ENCODE data around the gene FMO5.

The FMO5 gene, protein sequence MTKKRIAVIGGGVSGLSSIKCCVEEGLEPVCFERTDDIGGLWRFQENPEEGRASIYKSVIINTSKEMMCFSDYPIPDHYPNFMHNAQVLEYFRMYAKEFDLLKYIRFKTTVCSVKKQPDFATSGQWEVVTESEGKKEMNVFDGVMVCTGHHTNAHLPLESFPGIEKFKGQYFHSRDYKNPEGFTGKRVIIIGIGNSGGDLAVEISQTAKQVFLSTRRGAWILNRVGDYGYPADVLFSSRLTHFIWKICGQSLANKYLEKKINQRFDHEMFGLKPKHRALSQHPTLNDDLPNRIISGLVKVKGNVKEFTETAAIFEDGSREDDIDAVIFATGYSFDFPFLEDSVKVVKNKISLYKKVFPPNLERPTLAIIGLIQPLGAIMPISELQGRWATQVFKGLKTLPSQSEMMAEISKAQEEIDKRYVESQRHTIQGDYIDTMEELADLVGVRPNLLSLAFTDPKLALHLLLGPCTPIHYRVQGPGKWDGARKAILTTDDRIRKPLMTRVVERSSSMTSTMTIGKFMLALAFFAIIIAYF

DNA sequence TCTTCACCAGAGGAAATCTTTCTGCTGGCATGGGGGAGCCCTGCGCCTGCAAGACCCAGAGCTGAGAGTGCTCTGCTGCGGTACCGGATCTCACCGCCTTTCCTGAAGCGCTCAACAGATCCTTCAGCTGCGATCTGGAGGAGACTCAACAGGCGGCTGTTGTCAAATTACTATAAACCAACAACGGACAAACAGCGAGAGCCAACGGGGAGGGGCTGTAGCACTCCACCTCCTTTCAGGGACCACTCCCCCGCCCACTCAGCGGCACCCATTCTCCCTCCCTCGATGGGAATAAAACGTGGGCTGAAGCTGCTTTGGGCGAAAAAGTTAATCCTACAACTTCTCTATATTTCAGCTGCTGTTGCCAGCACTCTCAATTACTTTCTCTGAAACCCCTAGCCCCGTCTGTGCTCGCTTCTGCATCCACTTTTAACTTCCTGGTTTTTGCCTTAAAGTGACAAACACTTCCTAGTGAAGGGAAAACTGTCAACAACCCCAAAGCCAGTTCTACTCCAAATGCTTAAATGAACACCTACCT is at the start of gene FMO5:
Gene FMO5 (minus strand): TSS at position 147 of the 538 bp plus-strand sequence. CDS start 310 bp downstream, outside the sequence.
- DNase-seq = peak; percentile 84

DNA sequence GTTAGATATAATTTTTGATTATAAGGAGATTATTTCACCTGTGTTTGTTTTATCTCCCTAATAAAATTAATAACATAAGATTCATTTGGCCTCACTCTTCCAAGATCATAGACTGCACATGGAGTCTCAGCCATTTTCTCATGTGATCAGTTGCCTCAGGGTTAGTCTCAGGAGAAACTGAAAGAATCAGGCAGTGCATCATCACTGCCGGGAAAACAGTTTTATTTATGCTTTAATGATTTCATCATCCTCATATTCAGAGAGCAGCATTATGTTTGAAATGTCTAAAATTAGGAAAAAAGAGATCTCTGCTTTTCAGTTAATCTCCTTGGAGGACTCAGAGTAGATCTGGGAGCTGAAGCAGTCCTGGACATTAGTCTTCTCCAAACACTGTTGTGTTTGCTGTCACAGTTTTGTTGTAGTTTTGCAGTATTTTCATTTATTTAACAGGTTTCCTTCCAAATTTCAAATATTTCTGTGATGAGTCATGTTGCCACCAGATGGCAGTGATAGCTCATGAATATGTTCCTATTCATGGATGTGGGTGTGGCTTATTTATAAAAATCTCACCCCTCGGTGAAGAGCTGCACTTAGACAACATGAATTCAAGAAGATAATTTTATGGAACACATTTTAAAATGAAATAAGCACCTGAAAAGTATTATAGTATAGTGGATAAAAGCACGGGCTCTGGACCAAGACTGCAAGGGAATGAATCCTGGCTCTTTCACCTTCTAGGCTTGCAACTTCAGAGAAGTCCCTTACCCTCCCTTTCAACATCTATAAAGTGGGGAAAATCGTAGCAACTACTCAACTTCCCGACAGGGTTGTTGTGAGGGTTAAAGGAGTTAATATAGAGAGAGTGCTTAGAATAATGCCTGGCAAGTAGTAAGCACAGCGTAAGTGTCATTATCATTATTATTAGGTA is 48.5 kb upstream of the FMO5 start:
- DNase-seq = peak; percentile 80

DNA sequence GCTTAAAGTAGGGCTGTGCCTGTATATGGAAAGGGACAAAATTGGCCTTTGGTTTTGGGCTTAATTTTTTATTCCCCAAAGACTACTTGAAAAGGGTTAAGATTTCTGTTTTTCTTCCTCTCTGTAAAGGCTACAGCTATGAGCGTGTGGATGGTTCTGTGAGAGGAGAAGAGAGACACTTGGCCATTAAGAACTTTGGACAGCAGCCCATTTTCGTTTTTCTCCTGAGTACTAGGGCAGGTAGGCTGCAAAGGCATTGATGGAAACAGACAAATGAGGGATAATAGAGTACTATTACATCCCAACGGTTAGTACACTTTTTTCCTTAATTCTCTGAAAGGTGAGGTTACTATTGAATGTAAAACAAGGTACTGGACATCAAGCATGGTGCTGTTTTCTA is 46.9 kb upstream of the FMO5 start:
- no peak for DNase-seq

DNA sequence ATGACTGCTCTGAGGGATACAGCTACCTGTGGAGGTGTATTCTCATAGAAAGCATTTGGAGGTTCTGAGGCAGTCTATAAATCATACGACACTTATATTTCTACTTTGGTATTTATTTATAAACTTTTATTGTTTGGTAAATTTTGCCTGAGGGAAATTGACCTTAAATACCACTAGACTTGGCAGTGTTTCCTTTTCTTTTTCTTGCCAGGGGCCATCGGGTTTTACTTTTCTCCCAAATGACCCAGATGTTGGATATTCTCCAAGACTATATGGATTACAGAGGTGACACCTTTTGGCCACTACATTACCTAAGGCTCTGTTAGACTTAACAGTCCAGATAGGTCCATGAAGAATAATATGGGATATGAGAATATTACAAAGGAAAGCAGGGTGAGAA is 45.6 kb upstream of the FMO5 start:
- no peak for DNase-seq

DNA sequence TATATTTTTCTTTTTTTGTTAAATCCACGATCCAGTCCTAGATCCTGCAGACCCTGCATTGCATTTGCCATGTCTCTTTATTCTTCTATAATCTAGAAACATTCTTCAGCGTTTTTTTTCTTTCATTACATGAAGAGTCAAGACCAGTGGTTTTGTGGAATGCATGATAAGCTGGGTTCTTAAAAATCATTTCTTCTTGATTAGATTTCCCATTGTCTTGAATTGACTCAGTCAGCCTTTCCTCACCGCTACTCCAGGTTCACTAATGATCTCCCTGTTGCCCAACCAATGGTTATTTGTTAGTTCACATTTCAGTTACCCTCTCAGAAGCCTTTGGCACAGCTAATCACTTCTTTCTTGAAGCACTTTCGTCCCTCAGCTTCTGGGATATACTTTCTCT is 42.6 kb upstream of the FMO5 start:
- no peak for DNase-seq

DNA sequence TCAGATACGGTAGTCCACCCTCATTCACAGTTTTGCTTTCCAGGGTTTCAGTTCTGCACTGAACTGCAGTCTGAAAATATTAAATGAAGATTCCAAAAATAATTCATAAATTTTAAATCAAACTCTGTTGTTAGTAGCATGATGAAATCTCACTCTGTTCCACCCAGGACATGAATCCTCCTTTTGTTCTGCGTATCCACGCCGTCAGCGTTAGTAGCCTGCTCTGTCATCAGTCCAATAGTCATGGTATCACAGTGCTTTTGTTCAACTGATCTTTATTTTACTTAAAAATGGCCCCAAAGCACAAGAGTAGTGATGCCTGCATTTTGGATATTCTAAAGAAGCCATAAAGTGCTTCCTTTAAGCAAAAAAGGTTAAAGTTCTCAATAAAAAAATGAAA is 41.2 kb upstream of the FMO5 start:
- no peak for DNase-seq

DNA sequence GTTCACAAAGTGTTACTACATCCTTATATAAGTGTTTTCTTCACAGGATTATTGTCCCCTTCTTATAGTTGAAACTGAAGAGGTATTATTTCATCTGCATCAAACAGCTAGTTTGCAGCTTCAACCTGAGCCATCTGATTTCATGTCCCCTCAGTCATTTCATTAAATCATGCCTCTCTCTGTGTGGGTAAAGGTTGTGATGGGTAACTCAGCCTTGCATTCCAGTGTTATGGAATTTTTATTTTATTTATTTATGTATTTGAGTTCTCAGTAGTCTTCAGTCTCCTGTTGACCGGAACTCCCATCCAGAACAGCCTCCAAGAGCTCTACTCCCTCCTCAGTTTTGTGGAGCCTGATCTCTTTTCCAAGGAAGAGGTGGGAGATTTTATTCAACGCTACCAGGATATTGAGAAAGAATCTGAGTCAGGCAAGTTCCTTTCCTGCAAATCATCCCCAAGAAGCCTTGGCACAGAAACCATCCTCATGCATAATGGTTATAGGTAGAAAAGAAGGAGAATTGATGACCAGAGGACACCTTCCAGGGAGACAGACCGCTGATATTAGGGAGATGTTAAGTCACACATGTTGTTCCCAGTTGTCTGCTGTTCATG is 39.1 kb upstream of the FMO5 start:
- DNase-seq = no peak

DNA sequence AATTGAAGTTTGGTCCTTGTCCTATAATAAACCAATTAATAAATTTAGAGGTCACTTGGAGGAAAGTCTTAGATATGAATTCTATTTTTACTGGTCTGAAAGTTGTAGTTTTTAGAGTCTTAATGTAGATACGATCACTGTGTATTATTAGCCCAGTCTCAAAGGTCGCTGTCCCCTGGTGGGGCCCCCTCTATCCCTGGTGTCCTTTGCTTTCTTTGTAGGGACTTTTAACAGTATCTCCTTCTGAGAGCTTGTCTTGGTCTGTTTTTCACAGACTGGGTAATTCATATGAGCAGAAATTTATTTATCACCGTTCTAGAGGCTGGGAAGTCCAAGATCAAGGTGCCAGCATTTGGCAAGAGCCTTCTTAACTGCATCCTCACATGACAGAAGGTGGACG is 35.8 kb upstream of the FMO5 start:
- no peak for DNase-seq

DNA sequence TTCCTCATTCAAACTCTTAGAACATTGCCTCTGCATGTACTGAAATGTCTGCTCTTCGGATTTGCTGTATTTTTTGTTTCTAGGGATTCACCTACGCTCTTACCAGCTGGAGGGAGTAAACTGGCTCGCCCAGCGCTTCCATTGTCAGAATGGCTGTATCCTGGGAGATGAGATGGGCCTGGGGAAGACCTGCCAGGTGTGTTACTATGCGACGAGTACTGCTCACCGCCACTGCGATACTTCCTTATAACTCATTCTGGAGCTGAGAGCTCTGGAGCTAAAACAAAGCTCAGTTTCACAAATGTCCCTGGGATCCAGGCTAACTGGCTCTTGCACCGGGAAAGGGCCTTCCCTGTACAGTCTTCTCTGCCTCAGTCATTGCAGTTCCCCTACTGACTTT is 27.4 kb upstream of the FMO5 start:
- DNase-seq = no peak

DNA sequence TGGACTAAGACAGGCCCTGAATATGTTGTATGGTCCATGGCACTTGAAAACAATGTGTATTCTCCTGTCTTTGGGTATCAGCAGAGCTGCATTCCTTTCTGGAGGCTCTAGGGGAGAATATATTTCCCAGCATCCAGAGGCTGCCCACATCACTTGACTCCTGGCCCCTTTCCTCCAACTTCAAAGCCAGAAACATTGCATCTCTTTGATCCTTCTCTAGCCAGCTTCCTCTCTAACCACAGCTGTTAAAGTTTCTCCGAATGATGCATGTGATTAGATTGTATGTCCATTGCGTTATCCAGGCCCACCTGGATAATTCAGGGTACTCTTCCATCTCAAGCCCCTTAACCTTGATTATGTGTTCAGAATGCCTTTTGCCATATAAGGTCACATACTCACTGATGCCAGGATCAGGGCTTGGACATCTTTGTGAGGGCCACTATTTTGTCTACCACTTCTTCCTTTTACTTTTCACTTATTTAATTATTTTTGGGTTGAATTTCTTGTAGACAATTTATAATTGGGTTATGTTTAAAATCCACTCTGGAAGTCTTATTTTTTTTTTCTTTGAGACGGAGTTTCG is 22.6 kb upstream of the FMO5 start:
- no peak for DNase-seq

DNA sequence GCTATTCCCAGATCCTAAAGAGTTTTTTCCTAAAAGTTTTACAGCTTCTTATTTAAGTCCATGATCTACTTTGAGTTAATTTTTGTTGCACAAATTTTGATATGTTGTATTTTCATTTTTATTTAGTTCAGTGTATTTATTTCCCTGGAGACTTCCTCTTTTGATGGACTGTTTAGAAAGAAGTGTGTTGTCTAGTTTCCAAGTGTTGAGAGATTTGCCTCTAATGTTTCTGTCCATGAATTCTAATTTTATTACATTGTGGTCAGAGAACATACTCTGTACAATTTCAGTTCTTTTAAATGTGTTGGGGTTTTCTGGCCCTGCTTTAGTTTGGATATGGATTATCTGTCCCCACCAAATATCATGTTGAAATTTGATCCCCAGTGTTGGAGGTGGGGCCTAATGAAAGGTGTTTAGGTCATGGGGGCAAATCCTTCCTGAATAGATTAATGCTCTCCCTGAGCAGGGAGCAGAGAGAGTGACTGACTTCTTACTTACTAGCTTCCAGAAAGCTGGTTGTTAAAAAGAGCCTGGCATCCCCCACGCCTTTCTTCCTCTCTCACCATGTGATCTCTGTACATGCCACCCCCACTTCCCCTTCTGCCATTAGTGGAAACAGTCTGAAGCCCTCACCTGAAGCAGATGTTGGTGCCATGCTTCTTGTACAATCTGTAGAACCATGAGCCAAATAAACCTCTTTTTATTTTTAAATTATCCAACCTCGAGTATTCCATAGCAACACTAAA is 21.9 kb upstream of the FMO5 start:
- no peak for DNase-seq

DNA sequence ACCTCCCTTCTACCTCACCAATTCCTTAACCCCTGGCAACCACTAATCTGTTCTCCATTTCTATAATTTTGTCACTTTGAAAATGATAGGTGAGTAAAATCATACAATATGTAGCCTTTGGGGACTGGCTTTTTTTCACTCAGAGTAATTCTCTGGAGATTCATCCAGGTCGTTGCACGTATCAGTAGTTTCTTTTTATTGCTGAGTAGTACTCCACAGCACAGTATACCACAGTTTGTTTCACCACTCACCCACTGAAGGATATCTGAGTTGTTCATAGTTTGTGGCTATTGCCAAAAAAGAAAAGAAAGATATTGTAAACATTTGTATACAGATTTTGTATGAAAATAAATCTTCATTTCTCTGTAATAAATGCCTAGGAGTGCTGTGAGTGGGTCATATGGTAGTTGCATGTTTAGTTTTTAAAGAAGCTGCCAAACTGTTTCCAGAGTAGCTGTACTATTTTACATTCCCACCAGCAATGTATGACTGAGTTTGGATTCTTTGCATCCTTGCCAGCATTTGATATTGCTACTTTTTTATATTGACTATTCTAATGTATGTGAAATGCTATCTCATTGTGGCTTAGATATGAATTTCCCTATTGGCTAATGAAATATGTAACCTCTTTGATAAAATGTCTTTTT is 21.0 kb upstream of the FMO5 start:
- no peak for DNase-seq

DNA sequence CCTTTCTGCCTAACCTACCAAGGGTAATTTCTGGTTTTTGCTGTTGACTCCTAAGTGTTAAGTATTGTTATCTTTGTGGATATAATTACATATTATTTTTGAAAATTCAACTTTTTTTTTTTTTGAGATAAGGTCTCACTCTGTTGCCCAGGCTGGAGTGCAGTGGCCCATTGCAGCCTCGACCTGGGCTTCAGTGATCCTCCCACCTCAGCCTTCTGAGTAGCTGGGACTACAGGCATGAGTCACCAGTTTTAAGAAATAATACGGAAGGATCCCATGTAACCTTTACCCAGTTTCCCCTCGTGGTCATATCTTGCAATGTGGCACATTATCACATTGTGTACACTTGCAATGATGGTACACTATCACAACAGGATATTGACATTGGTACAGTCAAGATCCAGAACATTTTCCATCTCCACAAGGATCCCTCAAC is 20.5 kb upstream of the FMO5 start:
- no peak for DNase-seq

DNA sequence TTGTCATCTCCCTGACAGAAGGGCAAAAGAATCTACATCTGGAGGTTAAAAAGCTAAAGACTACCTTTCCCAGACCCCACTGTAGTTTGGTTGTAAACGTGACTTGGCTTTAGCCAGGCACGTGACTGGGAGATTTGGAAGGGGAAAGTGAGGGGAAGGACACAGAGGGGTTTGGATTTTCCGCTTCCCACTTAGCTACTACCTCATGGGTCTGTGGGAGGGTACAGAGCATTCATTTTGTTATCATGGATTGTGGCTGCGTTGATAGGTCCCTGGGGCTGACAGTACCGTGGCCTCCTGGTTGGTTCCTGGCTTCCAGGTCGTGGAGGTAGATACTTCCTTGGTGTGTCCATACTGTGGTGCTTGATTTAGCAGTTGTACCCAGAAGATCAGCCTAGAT is 20.0 kb upstream of the FMO5 start:
- DNase-seq = no peak

DNA sequence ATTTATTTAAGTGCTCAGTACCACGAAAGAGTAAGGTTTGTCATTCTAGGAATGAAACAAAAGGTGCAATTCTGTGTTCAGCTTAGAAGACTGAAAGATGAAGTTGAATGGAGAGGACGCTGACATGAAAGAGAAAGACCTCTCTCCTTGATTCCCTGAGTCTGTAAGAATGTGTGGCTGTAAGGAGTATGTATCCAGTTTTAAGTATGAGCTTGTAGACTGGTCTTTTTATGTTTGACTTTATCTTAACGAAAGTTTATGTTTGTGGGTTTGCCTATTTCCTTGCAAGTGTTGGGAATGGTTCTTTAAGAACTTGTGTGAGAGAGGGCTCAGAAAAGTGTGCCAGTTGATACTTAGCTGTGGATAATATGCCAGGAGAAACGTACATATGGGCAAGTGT is 18.7 kb upstream of the FMO5 start:
- DNase-seq = no peak

DNA sequence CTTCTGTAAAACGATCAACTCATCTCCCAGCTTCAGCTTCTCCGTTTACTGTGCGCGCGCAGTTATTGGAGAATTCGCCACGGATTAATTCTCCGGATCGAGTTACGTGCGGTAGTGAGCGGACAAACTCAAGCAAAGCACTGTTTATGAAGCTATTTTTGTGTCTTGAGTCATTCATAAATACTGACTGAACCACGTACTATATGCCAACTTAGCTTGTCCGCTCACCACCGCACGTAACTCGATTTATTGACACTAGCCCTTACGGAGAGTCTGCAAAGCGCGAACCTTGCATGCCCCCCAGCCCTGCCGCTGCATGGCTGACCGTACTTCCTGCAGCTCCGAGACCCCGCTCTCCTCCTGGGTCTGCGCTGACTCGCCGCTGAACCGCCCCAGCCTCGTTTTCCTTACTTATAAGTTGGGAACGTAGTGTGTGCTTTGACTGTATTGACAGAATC is 18.1 kb upstream of the FMO5 start:
- peak; percentile 76 for DNase-seq

DNA sequence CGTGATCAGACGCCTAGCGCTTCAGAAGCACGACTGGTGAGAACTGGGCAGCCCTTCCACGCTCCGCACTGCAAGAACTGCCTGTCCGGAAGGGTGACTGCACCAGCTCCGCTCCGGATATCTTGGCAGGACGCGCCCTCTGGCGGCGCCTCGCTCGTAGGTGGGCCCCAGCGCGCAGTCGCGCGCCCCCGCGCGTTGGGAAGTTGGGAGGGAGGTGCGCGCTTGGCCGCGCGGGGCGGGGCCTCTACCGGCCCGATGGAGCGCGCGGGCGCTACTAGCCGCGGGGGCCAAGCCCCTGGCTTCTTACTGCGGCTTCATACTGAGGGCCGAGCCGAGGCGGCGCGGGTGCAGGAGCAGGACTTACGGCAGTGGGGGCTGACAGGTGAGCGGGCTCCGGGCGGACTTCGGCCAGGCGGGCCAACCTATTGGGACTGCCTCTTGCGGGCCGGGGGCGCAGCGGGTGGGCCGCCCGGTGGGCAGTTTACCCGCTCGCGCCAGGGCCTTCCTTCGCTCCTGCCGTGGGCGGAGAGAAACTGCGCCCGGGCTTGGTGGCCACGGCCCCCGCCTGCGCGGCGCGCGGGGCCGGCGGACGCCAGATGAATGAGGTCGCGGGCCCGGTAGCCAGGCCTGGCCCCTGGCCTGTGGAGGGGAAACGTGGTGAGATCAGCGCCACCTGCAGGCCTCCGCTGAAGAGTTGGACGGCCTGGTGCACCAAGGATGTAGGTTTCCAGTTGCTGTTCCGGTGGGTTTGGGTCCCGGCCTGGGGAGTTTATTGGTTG is 17.5 kb upstream of the FMO5 start, which contains the start of gene CHD1L:
Gene CHD1L (plus strand): TSS at position 236 of the 779 bp plus-strand sequence. CDS start 20 bp downstream, at position 256.
- DNase-seq = peak; percentile 99

DNA sequence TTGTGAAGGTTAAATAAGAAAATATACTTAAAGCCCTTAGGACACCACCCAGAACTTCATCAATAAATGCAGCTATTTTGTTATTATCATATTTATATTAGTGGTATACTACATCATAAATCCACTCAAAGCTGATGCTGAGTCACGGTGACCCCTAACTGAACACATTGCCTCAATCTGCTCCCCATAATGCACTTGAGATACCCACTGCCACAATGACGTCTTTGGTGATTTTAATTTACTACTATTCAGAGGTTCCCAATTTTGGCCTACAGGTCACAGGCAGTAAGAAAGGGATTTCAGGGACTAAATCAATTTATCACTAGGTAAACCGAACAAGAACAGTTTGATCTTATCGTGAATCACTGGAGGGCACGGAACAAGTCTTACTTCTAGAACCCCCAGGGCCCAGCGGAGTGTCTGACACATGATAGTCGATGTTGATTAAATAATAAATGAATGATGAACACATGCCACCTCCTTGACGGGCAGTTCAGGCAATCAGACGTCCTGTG is 16.9 kb upstream of the FMO5 start:
- no peak for DNase-seq

DNA sequence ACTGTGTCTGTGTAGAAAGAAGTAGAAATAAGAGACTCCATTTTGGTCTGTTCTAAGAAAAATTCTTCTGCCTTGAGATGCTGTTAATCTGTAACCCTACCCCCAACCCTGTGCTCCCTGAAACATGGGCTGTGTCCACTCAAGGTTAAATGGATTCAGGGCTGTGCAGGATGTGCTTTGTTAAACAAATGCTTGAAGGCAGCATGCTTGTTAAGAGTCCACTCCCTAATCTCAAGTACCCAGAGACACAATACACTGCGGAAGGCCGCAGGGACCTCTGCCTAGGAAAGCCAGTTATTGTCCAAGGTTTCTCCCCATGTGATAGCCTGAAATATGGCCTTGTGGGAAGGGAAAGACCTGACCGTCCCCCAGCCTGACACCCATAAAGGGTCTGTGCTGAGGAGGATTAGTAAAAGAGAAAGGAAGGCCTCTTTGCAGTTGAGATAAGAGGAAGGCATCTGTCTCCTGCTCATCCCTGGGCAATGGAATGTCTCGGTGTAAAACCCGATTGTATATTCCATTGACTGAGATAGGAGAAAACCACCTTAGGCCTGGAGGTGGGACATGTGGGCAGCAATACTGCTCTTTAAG is 15.1 kb upstream of the FMO5 start:
- peak; percentile 71 for DNase-seq

Data from DMS53 (cell line).